Measurements from ENCODE around the gene ALKBH4. TPM values are rescaled to one million over a fixed set of nuclear protein-coding genes. Genes with fewer than 3 reads are reported as not detected.
"Not testable (repeated sequence)": the region's sequence is repeated elsewhere in the genome, so short reads cannot be mapped to it uniquely, and the experiment has no call there.

The ALKBH4 gene
- total and polyA plus RNA-seq, 2 of the 4 experiments (the other 2 are of a cell fraction), result 6.1 to 7.4 TPM

DNA sequence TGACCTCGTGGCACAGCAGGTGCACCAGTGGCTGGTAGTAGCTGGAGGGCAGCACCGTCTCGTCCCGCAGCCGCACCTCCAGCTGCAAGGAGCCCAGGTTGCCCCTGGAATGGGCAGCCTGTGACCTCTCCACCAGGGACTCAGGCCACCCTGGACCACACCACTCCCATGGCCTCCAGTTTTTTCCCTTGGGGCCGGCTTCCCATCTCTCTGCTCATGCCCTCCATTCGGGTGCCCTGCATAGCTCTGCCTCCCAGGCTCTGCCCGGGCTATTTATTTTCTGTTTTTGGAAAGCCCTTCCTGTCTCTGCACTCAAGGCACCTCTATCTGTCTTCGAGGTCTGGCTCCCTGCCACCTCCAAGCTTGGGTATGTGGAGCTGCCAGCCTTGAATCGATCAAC lies 32.2 kb upstream of the ALKBH4 start:
- H3K14ac ChIP-seq (replicated peaks; ENCODE audit: low read depth, low read length); H3K56ac ChIP-seq (ENCODE audit: extremely low read depth, insufficient read depth, low read length); H3K9ac ChIP-seq (ENCODE audit: low read depth, low read length); H4K5ac ChIP-seq (ENCODE audit: low read depth, low read length); intact Hi-C loops (cut with micrococcal nuclease); H4K8ac ChIP-seq (ENCODE audit: low read depth in 2 of 2, low read length in 2 of 2); H3K4ac ChIP-seq (ENCODE audit: low read depth, low read length); H3K18ac ChIP-seq (ENCODE audit: low read depth, low read length); H4K91ac ChIP-seq (ENCODE audit: insufficient read depth, low read depth, low read length); H3K4me2 ChIP-seq (ENCODE audit: low read depth, low read length); H2AFZ ChIP-seq (replicated peaks; ENCODE audit: low read length, poor library complexity); H3K9me3 ChIP-seq (ENCODE audit: control insufficient read depth, insufficient read depth, low read length); CTCF ChIA-PET; DNase-seq; H4K20me1 ChIP-seq (ENCODE audit: insufficient read depth, low read length); H2BK15ac ChIP-seq (ENCODE audit: low read depth, low read length); H3K23ac ChIP-seq (ENCODE audit: low read depth, low read length); H2AK9ac ChIP-seq (replicated peaks; ENCODE audit: low read depth, low read length, poor library complexity); H3K9me1 ChIP-seq (ENCODE audit: insufficient read depth, low read length); H3K27ac ChIP-seq (ENCODE audit: insufficient read depth, low read length); BruUV-seq (replicated peaks); dilution Hi-C loops (cut with HindIII; ENCODE audit: low sequenced_read_pairs, unreplicated experiment); H3K4me3 ChIP-seq (ENCODE audit: insufficient read depth, low read depth, low read length); H3K27me3 ChIP-seq (ENCODE audit: control insufficient read depth, insufficient read depth, low read length); H3K4me1 ChIP-seq (ENCODE audit: control insufficient read depth, insufficient read depth, low read length); H2BK5ac ChIP-seq (ENCODE audit: low read depth, low read length, poor library complexity, severe bottlenecking); in situ Hi-C loops (cut with MboI; ENCODE audit: low sequenced_read_pairs); H2BK120ac ChIP-seq (ENCODE audit: low read depth, low read length); POLR2A ChIA-PET (ENCODE audit: unreplicated experiment); H2AK5ac ChIP-seq (ENCODE audit: low read depth, low read length); H3K36me3 ChIP-seq (ENCODE audit: control insufficient read depth, insufficient read depth, low read length); H3K79me1 ChIP-seq (ENCODE audit: low read depth in 1 of 2, low read length in 2 of 2); H2BK20ac ChIP-seq (ENCODE audit: low read depth, low read length): not testable (repeated sequence)
- ATAC-seq (ENCODE audit: low read depth), result peak; percentile 7; the same call in 1 of the 2 replicates
- no CpG with 5 or more reads among the region's 10 CpGs for WGBS, 2 experiments (ENCODE audit: extremely low coverage in 2 of 2, insufficient read length in 1 of 2)

DNA sequence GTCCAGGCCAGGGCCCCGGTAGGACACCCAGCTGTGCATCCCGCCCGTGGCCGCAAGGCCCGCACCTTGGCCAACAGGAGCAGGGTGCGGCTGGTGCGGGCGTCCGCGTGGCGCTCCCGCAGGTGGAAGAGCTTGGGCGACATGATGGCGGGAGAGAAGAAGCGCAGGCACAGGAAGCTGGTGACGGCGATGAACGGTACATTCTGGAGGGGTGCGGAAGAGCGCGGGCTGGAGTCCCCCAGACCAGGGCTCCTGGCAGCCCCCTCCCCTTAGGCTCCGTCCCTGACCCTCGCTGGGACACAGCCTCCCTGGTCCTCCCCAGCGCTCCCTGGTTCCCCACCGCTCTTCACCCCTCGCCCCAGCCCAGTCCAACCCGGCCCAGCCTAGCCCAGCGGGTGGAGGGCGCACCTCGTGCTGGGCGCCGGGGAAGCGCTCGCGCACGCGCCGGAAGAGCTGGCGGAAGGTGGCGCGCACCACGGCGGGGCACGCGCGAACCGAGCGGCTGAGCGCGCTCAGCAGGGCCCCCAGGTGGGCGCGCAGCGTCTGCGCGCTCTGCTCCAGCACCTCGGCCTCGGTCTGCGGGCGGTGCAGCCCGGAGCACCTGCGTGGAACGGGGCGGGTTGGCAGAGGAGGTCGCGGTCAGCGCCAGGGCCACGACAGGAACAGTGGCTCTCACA lies 29.9 kb upstream of the ALKBH4 start:
- H2BK15ac ChIP-seq (ENCODE audit: low read depth, low read length); BruUV-seq (replicated peaks); intact Hi-C loops (cut with micrococcal nuclease); H3K4me2 ChIP-seq (ENCODE audit: low read depth, low read length); H3K4ac ChIP-seq (ENCODE audit: low read depth, low read length); H4K20me1 ChIP-seq (ENCODE audit: insufficient read depth, low read length); H3K27ac ChIP-seq (ENCODE audit: insufficient read depth, low read length); POLR2A ChIA-PET (ENCODE audit: unreplicated experiment); H2AK9ac ChIP-seq (replicated peaks; ENCODE audit: low read depth, low read length, poor library complexity); H2AFZ ChIP-seq (replicated peaks; ENCODE audit: low read length, poor library complexity); CTCF ChIA-PET; H4K91ac ChIP-seq (ENCODE audit: insufficient read depth, low read depth, low read length); H3K18ac ChIP-seq (ENCODE audit: low read depth, low read length); H2AK5ac ChIP-seq (ENCODE audit: low read depth, low read length); H3K14ac ChIP-seq (replicated peaks; ENCODE audit: low read depth, low read length); H3K56ac ChIP-seq (ENCODE audit: extremely low read depth, insufficient read depth, low read length); H2BK120ac ChIP-seq (ENCODE audit: low read depth, low read length); H3K36me3 ChIP-seq (ENCODE audit: control insufficient read depth, insufficient read depth, low read length); H3K9me1 ChIP-seq (ENCODE audit: insufficient read depth, low read length); H4K5ac ChIP-seq (ENCODE audit: low read depth, low read length); H2BK5ac ChIP-seq (ENCODE audit: low read depth, low read length, poor library complexity, severe bottlenecking); dilution Hi-C loops (cut with HindIII; ENCODE audit: low sequenced_read_pairs, unreplicated experiment); H3K9me3 ChIP-seq (ENCODE audit: control insufficient read depth, insufficient read depth, low read length); in situ Hi-C loops (cut with MboI; ENCODE audit: low sequenced_read_pairs); DNase-seq; H3K4me3 ChIP-seq (ENCODE audit: insufficient read depth, low read depth, low read length); H2BK20ac ChIP-seq (ENCODE audit: low read depth, low read length); H3K23ac ChIP-seq (ENCODE audit: low read depth, low read length); H3K4me1 ChIP-seq (ENCODE audit: control insufficient read depth, insufficient read depth, low read length); H4K8ac ChIP-seq (ENCODE audit: low read depth in 2 of 2, low read length in 2 of 2); H3K27me3 ChIP-seq (ENCODE audit: control insufficient read depth, insufficient read depth, low read length); H3K79me1 ChIP-seq (ENCODE audit: low read depth in 1 of 2, low read length in 2 of 2); H3K9ac ChIP-seq (ENCODE audit: low read depth, low read length): not testable (repeated sequence)
- WGBS, 2 experiments (ENCODE audit: extremely low coverage in 2 of 2, insufficient read length in 1 of 2), result no CpG with 5 or more reads among the region's 67 CpGs
- ATAC-seq (ENCODE audit: low read depth), result peak; percentile 2; the same call in 1 of the 2 replicates
